Gastroesophageal sphincter (tissue), 4 donors: ENCODE data around the gene NAT14. TPM values are rescaled to one million over a fixed set of nuclear protein-coding genes. Genes with fewer than 3 reads are reported as not detected.
"Not testable (repeated sequence)": the region's sequence is repeated elsewhere in the genome, so short reads cannot be mapped to it uniquely, and the experiment has no call there.

Source experiments
- ATAC-seq: fragments of 150-250 bp; one replicate; pipeline ENCODE4 v1.9.1; 2016; ENCODE audit warnings: mild to moderate bottlenecking, moderate library complexity
- H3K27ac ChIP-seq, 4 donors: fragments of 200-600 bp; sonication (generic) in 3 of 4; 1 replicate in 3 of 4; 2 replicates in 1 of 4; pipeline ENCODE4 v1.5.1; 2016 to 2019
- H3K27me3 ChIP-seq: fragments of 200-600 bp; sonication (generic); one replicate; pipeline ENCODE4 v1.5.1; 2019
- H3K36me3 ChIP-seq, 2 donors: fragments of 200-600 bp; sonication (generic); one replicate each; pipeline ENCODE4 v1.5.1; 2019; ENCODE audit warnings: control low read depth in 1 of 2
- H3K4me1 ChIP-seq, 3 donors: fragments of 200-600 bp; sonication (generic); 1 replicate in 2 of 3; 2 replicates in 1 of 3; pipeline ENCODE4 v1.5.1; 2016 to 2019; ENCODE audit warnings: control low read depth in 2 of 3
- H3K4me3 ChIP-seq, 2 donors: fragments of 200-600 bp; sonication (generic); one replicate each; pipeline ENCODE4 v1.5.1; 2019; ENCODE audit warnings: mild to moderate bottlenecking in 1 of 2, moderate library complexity in 1 of 2
- H3K9me3 ChIP-seq, 3 donors: fragments of 200-600 bp; sonication (generic); one replicate each; pipeline ENCODE4 v1.5.1; 2017 to 2019; ENCODE audit warnings: control low read depth in 2 of 3
- EP300 ChIP-seq: sonication (generic); formaldehyde crosslinking; IDR thresholded peaks from one replicate; pipeline ENCODE4 v1.6.1; 2017; ENCODE audit warnings: antibody characterized with exemption, mild to moderate bottlenecking
- POLR2A ChIP-seq, 2 donors: fragments of 450-650 bp; IDR thresholded peaks; one replicate each; pipeline ENCODE4 v1.6.1; 2017; ENCODE audit warnings: antibody characterized with exemption in 2 of 2, mild to moderate bottlenecking in 2 of 2, moderate library complexity in 1 of 2
- POLR2AphosphoS5 ChIP-seq: sonication (generic); formaldehyde crosslinking; IDR thresholded peaks from one replicate; pipeline ENCODE4 v1.6.1; 2017; ENCODE audit warnings: antibody characterized with exemption
- WGBS, 2 donors: methylation state at CpG; one replicate each; pipeline ENCODE4 v1.1.5; 2018; ENCODE audit warnings: low coverage in 1 of 2; 5-methylcytosine and 5-hydroxymethylcytosine counted together
- total RNA-seq, 4 donors: library from RNA; depleted of rRNA; stranded (reverse); fragments of >200 nt; gene quantifications; one replicate each; pipeline ENCODE4 v1.1.0, GENCODE V29; 2016
- TF ChIP-seq, protein P1 (sequence below), 4 experiments: fragments of 200-600 bp in 2 of 4; fragments of 450-650 bp in 2 of 4; sonication (generic) in 1 of 4; IDR thresholded peaks; one replicate each; pipeline ENCODE4 v1.5.1; 2017 to 2019; ENCODE audit warnings: antibody characterized with exemption in 4 of 4, mild to moderate bottlenecking in 2 of 4, moderate library complexity in 2 of 4

NAT14 gene
- total RNA-seq, 4 donors from 2014 or later, result 7.4 to 14.0 (median 7.9) TPM

DNA sequence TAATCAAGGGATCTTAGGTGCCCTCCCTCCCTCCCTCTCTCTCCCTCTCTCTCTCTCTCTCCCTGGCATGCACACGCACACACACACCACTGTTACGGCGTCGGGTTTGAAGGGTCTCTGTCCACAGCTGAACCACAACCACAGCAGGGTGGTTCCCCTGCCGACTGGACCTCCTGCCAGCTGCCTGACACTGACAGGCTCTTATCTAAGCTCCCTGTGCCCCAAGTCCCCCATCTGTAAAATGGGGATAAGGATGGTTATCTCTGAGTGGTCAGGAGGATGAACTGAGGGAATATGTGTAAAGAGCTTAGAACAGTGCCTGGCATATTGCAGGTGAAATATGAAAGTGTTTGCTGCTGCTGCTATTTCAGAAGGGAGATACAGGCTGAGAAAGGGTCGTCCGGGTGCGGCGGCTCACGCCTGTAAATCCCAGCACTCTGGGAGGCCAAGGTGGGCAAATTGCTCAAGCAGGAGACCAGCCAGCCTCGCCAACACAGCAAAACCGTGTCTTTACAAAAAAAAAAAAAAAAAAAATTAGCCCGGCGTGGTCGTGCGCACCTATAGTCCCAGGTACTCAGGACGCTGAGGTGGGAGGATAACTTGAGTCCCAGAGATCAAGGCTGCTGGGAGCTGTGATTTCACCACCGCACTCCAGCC, 41.0 kb upstream of the NAT14 start:
- WGBS, 2 donors, result 37 to 50% methylated on average over 10 to 16 of the region's 18 CpGs
- peaks cover 88% of the 10 kb centered on the region for H3K27me3 ChIP-seq

DNA sequence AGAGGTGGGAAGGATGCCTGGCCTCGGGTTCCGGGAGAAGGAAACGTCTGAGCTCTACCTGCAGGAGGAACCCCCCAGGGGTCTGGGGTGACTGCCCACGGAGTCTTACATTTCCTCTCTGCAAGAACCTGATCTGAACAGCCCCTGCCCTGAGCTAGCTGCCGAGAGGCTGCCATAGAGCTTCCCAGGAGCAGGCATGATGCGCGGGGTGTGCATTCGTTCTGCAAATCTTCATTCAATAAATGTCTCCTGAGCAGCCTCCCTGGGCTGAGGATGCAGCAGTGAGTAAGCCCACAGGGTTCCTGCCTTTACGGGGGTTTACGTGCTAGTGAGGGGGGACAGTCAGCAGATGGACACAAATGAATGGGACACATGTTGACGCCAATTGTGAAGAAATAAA, 40.3 kb upstream of the NAT14 start:
- 42% methylated on average over 10 of the region's 11 CpGs; no CpG with 5 or more reads in 1 of the 2 donors for WGBS, 2 donors
- Histone ChIP-seq H3K27me3 (peaks cover 88% of the 10 kb centered on the region), H3K4me3 (no peak overlapping the region), H3K9me3 (no peaks in the 10 kb centered on the region), H3K4me1 (peaks cover 0 to 35% (median 2%) of the 10 kb centered on the region in 3 donors), H3K27ac (no peak overlapping the region), H3K36me3 (no peaks in the 10 kb centered on the region)
- no peak for TF ChIP-seq POLR2A (IDR thresholded peaks at IDR 0.05)
- TF ChIP-seq, protein P1, sequence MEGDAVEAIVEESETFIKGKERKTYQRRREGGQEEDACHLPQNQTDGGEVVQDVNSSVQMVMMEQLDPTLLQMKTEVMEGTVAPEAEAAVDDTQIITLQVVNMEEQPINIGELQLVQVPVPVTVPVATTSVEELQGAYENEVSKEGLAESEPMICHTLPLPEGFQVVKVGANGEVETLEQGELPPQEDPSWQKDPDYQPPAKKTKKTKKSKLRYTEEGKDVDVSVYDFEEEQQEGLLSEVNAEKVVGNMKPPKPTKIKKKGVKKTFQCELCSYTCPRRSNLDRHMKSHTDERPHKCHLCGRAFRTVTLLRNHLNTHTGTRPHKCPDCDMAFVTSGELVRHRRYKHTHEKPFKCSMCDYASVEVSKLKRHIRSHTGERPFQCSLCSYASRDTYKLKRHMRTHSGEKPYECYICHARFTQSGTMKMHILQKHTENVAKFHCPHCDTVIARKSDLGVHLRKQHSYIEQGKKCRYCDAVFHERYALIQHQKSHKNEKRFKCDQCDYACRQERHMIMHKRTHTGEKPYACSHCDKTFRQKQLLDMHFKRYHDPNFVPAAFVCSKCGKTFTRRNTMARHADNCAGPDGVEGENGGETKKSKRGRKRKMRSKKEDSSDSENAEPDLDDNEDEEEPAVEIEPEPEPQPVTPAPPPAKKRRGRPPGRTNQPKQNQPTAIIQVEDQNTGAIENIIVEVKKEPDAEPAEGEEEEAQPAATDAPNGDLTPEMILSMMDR (IDR thresholded peaks at IDR 0.05), result no peak
- TF ChIP-seq EP300, result no peak
- TF ChIP-seq POLR2AphosphoS5, result no peak
- no peak for ATAC-seq

More for the DNA sequence above, 41.0 kb upstream of the NAT14 start:
- Histone ChIP-seq H3K4me1 (peaks cover 0 to 35% (median 2%) of the 10 kb centered on the region in 3 donors), H3K9me3 (no peaks in the 10 kb centered on the region), H3K4me3 (no peak overlapping the region), H3K36me3 (no peaks in the 10 kb centered on the region), H3K27ac (no peak overlapping the region)
- no peak for TF ChIP-seq POLR2AphosphoS5
- TF ChIP-seq POLR2A (IDR thresholded peaks at IDR 0.05), result no peak
- TF ChIP-seq, protein P1 (IDR thresholded peaks at IDR 0.05), result no peak
- TF ChIP-seq EP300, result no peak
- ATAC-seq, result no peak

DNA sequence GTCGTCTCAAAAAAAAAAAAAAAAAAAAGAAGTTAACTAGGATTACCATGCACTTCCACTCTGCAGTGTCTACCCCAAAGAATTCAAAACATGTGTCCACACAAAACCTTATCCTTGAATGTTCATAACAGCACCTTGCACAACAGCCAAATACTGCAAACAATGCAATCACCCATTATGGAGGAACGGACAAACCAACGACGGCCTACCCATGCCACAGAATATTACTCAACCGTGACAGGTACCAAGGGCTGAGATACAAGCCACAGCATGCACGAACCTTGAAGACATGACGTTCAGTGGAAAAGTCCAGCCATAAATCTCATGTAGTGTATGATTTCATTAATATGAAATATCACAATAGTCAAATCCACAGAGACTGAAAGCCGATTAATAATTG, 38.9 kb upstream of the NAT14 start:
- ATAC-seq, result no peak
- H3K36me3 ChIP-seq, result no peaks in the 10 kb centered on the region
- H3K9me3 ChIP-seq, result no peaks in the 10 kb centered on the region
- H3K4me1 ChIP-seq, result peaks cover 0 to 27% (median 3%) of the 10 kb centered on the region in 3 donors
- TF ChIP-seq, protein P1 (IDR thresholded peaks at IDR 0.05), result no peak
- TF ChIP-seq POLR2A (IDR thresholded peaks at IDR 0.05), result no peak
- no peak for TF ChIP-seq EP300
- TF ChIP-seq POLR2AphosphoS5, result no peak
- H3K4me3 ChIP-seq, result no peak overlapping the region
- no peak overlapping the region for H3K27ac ChIP-seq
- peaks cover 86% of the 10 kb centered on the region for H3K27me3 ChIP-seq
- 63 to 72% methylated on average over 6 to 7 of the region's 8 CpGs for WGBS, 2 donors

DNA sequence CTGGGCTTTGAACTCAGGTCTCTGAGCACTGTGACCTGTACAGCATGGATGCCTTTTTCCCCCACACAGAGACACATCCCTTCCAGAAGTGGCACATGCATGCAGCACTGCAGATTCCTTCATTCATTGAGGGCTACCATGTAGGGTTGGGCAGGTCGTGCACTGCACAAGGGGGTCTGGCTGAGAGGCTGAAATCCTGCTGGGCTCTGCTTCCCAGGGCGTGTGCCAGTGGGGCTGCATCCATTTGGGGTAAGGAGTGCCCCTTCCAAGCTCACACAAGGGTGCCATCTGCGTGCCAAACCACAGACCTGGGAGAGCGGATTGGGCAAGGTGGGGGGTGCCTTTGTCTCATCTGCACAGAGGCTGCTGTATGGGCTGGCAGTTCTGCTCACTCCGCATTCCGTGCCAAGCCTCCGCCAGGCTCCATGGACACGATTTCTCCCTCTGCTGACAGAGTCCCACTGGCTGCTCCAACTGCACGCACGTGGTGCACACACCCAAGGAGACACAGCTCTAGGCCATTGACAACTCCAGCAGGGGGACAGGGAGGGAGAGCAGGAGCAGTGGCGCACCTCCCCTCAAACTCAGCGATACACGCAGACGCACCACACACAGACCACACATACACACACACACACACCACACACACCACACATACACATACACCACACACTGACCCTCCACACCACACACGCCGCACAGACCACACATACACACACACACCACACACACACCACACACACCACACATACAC, 37.4 kb upstream of the NAT14 start:
- peaks cover 0 to 28% (median 14%) of the 10 kb centered on the region in 3 donors for H3K4me1 ChIP-seq
- ATAC-seq, result no peak
- H3K36me3 ChIP-seq, result no peaks in the 10 kb centered on the region
- peaks cover 86% of the 10 kb centered on the region for H3K27me3 ChIP-seq
- TF ChIP-seq, protein P1 (IDR thresholded peaks at IDR 0.05), result no peak
- no peak for TF ChIP-seq POLR2A (IDR thresholded peaks at IDR 0.05)
- H3K4me3 ChIP-seq, result no peak overlapping the region
- WGBS, 2 donors, result 56% methylated on average over 3 of the region's 16 CpGs; no CpG with 5 or more reads in 1 of the 2 donors
- H3K27ac ChIP-seq, result no peak overlapping the region
- H3K9me3 ChIP-seq, result no peaks in the 10 kb centered on the region

DNA sequence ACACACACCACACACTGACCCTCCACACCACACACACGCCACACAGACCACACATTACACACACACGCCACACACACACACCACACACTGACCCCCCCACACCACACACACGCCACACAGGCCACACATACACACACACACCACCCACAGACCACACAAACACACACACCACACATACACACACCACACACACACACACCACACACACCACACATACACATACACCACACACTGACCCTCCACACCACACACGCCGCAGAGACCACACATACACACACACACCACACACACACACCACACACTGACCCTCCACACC, 36.9 kb upstream of the NAT14 start:
- H3K36me3 ChIP-seq, H3K4me3 ChIP-seq, ATAC-seq, H3K9me3 ChIP-seq, H3K27ac ChIP-seq: not testable (repeated sequence)
- Histone ChIP-seq H3K4me1 (peaks cover 0 to 28% (median 14%) of the 10 kb centered on the region in 3 donors), H3K27me3 (peaks cover 85% of the 10 kb centered on the region)
- WGBS, 2 donors, result 69% methylated on average over 2 of the region's 5 CpGs; no CpG with 5 or more reads in 1 of the 2 donors
